CD4-positive, alpha-beta T cell treated with Interferon gamma for 1 hour (primary cell): ENCODE measurements around the gene GATD1.
A peak's percentile ranks its signal among the peaks of the same experiment; 100 is the strongest.

Source experiments
- DNase-seq: peaks from one replicate; pipeline ENCODE4 v3.0.0-alpha.2; 2020

The GATD1 gene

DNA sequence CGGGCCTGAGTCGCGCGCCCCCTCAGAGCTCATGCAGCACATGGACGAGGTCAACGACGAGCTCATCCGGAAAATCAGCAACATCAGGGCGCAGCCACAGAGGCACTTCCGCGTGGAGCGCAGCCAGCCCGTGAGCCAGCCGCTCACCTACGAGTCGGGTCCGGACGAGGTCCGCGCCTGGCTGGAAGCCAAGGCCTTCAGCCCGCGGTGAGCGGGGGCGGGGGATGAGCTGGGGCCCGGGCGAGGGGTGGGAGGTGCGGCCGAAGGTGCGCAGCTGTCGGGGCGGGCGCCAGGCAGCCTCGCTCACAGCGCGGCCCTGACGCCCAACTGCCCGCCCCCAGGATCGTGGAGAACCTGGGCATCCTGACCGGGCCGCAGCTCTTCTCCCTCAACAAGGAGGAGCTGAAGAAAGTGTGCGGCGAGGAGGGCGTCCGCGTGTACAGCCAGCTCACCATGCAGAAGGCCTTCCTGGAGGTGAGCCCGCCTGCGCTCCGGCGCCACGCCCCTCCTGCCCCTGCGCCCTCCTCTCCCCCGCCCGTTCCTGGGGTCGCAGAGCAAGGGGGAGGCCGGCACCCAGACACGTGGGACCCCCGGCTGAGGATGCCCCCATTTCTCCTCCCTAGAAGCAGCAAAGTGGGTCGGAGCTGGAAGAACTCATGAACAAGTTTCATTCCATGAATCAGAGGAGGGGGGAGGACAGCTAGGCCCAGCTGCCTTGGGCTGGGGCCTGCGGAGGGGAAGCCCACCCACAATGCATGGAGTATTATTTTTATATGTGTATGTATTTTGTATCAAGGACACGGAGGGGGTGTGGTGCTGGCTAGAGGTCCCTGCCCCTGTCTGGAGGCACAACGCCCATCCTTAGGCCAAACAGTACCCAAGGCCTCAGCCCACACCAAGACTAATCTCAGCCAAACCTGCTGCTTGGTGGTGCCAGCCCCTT lies 50.7 kb downstream of the GATD1 start:
- DNase-seq = peak; percentile 32

DNA sequence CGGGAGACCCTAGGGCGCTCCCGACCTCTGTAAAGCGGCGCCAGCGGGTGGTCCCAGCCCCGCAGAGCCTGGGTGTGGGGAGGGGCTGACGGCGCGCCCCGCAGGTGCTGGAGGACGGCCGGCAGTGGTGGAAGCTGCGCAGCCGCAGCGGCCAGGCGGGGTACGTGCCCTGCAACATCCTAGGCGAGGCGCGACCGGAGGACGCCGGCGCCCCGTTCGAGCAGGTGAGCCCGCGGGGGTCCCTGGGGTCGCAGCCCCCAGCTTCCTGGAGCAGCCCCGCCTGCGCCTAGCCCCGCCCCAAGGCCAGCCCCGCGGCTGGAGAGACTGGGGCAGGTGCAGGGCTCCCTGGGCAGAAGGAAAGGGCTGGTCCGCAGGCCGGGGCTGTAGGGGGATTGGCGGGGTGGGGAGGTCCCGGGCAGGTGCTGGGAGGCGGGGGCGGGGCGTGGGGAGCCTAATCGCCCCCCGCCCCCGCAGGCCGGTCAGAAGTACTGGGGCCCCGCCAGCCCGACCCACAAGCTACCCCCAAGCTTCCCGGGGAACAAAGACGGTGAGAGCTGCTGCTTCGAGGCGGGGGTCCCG lies 51.6 kb downstream of the GATD1 start:
- no peak for DNase-seq

DNA sequence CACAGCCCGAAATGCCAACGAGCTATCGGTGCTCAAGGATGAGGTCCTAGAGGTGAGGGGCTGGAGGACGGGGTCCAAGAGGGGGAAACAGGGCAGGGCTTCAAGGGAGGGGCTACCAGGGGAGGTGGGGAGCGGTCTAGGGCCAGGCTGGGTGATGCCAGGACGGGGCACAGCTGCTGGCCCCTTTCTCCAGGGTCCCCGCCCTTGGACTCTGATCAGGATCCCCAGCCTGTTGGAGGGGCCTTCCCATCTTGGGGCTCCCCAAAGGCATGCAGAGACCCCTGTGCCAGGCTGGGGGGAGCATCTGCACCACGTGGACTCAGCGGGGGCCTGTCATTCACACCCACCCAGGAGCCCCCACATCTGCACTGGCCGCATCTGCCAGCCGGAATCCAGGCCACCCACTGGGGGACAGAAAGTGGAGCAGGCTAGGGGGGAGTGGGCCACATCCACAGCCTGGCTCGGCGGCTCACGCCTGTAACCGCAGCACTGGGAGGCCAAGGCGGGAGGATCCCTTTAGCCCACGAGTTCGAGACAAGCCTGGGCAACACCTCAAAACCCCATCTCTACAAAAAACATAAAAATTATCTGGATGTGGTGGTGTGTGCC lies 52.4 kb downstream of the GATD1 start:
- DNase-seq = no peak

DNA sequence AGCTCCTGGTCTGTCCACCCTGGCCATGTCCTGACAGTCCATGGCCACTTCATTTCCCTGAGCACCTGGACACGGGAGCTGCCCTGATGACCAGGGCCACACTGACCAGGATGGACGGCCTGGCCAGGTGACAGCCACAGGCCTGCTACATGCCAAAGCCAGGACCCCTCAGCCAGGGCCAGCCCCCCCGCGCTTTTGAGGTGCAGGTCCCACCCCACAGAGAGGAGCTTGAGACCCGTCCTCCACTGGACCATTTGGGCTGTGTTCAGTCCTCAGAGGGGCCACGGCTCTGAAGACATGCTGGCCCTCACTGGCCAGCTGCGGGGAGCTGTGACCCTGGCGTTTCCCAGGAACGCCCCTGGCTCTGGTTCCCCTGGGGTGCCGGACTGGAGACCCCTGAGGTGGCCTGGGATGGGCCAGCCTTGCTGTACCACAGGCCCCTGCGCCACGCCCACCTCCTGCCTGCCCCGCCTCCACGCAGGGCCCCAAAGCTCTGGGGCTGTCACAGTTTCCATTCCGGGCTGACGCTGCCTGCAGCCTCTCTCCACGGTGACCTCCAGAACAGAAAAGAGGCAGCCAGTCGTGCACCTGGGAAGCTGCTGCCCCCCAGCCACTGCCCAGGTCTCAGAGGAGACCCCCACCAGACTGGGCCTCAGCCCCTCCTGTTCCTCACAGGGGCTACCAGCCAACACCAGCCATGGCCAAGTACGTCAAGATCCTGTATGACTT lies 53.1 kb downstream of the GATD1 start:
- no peak for DNase-seq

DNA sequence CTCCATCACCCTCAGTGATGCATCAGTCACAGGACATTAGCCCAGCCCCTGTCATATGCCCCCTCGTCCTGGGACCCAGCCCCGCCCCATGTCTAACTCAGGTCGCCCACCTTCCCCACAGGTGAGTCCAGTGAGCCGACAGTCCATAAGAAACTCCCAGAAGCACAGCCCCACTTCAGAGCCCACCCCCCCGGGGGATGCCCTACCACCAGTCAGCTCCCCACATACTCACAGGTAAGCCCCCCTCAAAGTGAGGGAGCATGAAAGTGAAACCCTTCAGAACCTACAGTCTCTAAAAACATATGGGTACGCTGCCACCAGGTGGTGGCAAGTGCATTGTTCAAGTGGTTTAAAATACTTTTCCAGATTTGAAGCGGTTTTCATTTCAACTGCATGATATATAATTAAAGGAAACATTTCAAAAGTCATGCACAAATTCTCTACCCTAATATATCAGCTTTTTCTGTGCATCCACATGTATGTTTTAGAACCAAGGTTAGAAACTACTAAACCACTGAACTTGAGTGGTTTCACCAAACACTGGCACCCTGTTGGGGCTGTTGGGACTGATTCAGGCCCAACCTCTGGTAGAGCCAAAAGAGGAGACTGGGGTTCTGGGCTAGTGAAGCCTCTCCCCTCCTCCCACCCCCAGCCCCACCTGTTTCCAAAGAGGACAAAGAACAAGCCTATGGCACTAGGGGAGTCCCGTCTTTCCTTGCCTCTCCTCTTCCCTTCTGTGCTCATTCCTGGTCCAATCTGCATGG lies 54.0 kb downstream of the GATD1 start:
- DNase-seq = peak; percentile 54

DNA sequence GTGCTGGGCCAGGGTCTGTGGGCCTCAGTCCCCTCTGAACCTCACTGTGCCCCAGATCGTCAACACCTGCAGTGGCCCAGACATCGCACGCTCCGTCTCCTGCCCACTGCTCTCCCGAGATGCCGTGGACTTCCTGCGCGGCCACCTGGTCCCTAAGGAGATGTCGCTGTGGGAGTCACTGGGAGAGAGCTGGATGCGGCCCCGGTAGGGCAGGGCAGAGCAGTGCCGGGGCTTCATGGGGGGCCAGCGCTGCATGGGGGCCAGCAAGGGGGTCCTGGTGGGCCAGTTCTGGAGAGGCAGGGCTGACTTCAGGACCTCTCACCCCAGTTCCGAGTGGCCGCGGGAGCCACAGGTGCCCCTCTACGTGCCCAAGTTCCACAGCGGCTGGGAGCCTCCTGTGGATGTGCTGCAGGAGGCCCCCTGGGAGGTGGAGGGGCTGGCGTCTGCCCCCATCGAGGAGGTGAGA lies 54.9 kb downstream of the GATD1 start:
- DNase-seq = no peak

DNA sequence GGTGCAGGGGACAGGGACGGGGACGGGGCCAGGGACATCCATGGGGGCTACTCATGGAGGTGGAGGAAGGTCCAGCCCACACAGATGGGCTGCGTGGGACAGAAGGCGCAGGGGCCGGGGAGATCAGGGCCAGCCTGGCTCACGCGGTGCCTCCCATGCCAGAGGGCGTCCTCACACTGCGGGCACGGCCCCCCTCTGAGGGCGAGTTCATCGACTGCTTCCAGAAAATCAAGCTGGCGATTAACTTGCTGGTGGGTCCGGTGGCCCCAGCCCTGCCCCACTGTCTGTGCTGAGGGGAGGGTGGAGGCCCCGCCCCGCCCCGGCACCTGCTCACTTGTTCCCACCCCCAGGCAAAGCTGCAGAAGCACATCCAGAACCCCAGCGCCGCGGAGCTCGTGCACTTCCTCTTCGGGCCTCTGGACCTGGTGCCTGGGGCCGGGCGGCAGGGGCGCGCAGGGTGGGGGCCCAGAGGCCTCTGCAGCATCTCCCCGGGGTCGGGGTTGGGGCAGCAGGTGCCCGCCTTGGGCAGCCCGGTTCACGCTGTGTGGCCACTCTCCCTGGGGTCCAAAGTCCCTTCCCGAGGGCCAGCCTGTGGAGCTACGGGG lies 55.4 kb downstream of the GATD1 start:
- DNase-seq = peak; percentile 70

DNA sequence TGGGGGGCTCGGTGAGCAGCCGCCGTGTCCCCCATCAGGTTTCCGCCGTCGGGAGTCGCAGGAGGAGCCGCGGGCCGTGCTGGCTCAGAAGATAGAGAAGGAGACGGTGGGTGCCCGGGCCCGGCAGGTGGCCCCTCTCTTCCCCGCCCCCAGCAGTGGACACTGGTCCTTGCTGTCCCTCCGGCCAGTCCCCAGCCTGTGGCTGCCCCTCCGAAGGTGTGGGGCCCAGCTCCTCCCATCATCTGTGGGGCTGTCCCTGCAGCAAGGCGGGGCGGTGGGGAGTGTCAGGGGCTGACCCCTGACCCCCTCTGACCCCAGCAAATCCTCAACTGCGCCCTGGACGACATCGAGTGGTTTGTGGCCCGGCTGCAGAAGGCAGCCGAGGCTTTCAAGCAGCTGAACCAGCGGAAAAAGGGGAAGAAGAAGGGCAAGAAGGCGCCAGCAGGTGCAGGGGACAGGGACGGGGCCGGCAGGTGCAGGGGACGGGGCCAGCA lies 56.0 kb downstream of the GATD1 start:
- DNase-seq = peak; percentile 24

DNA sequence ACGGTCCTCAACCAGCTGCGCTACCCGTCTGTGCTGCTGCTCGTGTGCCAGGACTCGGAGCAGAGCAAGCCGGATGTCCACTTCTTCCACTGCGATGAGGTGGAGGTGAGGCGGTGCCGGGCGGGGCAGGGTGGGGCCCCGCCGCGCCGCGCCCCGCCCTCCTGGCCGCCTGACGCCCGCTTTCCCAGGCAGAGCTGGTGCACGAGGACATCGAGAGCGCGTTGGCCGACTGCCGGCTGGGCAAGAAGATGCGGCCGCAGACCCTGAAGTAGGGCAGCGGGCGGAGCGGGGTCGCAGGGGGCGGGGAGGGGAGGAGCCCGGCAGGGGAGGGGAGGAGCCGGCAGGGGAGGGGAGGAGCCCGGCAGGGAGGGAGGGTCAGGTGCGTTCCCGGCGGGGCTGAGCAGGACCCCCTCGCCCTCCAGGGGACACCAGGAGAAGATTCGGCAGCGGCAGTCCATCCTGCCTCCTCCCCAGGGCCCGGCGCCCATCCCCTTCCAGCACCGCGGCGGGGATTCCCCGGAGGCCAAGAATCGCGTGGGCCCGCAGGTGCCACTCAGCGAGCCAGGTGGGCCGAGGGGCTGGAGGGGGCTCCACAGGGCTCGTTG lies 56.5 kb downstream of the GATD1 start:
- peak; percentile 19 for DNase-seq

DNA sequence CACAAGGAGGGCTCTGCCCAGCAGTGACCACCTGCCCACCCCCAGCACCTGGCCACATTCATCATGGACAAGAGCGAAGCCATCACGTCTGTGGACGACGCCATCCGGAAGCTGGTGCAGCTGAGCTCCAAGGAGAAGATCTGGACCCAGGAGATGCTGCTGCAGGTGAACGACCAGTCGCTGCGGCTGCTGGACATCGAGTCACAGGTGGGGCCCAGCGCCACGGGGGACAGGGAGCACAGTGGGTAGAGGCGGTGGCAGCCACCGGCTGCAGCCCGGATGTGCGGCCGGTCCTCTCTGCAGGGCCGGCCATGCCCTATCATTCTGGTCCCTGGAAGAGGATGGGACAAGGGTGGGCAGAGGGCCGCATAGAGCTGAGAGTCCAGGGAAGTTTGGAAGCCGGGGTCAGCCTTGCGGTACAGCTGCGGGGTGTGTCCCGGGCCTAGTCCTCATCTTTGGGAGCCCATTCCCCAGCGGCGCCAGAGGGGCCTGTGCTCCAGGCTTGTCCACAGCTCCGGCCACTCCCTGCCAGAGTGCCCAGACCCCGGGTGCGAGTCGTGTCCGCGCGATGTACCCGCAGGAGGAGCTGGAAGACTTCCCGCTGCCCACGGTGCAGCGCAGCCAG lies 57.2 kb downstream of the GATD1 start:
- DNase-seq = no peak

DNA sequence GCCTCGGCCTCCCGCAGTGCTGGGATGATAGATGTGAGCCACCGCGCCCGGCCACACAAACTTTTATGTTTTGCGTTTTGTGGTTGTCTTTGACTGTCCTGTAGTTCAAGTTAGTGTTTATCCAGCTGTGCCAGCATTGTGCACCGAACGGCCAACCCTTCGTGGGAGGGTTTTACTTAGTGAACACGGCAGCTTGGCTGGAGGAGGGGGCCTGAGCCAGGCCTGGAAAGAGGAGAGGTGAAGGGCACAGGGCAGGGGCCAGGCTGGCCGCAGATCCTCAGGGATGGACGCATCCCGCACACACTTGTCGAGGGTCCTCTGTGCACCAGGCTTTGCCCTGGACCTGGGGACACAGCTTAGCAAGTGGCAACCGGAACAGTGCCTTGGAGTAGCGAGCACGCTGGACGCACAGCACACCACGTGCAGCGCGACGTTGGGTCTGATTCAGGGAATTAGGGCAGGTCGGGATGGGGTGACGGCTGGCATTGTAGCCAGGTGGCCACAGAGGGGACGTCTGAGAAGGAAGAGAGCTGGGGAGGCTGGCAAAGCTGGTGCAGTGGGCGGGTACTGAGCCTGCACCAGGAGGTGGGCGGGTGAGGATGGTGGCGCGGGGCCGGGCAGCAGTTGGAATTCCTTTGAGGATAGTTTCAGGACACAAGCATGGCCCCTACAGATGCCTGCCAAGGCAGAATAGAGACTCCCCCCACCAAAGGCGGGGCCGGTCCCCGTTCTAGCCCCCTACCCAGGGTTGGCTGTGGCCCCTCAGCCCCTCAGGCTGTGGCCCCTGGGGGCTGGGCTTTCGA lies 57.9 kb downstream of the GATD1 start:
- no peak for DNase-seq
